Kidney glomerular epithelial cell (primary cell): ENCODE measurements around the gene ZFAND3.

Source experiments
- DNase-seq: peaks from one replicate; lab custom pipeline; 2025; lab: John Stamatoyannopoulos, UW

Gene ZFAND3

DNA sequence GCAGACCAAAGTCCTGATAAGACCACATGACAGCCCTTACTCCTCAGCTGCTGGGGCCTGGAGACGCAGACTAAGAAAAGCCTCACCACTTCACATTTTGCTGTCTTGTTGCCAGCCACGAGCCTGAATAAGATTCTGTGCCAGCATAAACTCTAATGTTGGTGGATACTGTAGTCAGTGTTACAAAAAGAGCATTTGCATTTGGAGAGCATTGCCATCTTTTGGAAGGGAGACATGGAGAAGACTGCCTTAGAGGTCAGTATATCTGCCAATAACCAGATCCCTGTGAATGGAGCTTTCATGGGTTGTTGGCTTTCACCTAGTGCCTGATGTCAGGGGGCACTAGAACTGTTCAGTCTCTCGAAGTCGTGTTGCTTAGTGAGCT lies 315.2 kb downstream of the ZFAND3 start:
- no peak for DNase-seq

DNA sequence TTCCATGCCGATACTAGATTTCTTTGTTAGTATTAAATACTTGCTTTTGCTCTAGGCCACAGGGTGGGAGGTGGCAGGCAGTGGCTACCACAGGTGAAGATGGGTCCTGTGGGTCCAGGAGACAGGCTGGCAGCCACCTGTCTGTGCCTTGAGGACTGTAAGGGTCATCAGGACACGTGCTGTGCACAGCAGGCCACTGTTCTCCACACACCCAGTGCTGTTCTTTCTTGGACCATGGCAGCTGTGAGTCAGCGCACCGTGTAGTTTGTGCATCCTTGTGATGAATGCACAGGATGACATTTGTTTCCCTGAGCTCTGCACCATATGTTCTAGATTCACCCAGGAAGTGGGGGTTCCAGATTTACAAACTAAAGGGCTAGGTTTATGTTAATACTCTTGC lies 317.0 kb downstream of the ZFAND3 start:
- no peak for DNase-seq

DNA sequence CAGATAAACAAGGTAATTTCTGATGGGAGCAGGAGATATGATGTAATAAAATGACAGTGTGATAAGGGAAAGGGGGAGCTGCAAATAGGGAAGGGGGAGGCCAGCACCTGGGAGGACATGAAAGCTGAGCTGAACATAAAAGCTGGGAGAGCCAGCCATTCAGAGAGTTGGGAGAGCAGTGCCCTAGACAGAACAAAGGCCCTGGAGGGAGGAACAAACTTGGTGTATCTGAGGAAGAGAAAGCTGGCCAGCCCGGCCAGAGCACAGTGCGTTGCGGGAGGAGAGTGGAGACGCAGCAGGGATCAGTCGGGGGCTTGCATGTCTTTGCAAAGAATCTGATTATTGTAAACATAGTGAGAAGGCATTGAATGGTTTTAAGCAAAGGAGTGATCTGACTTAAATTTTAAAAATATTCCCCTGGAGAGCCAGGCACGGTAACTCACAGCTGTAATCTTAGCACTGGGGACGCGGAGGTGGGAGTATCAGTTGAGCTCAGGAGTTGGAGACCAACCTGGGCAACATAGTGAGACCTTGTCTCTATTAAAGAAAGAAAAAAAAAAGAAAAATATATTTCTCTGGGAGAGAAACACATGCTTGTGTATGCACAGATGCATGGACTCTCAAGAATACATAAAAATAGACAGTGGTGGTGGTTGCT lies 318.2 kb downstream of the ZFAND3 start:
- no peak for DNase-seq

DNA sequence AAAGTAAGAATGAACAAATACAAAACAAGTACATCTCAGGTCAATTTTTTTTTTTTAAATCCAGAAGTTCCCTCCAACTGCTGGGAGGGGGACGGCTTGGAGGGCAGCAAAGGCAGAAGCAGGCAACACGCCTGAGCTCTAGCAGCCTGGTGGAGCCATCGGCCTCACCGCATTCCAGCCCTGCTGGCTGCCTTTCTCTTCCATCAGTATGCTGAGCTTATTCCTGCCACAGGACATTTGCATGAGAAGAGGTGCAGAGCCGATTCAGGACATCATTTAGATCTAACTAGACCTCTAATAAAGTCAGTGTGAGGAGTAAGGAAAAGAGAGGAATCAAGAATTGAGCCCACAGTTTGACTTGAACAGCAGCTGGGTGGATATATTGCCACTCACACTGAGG lies 318.8 kb downstream of the ZFAND3 start:
- no peak for DNase-seq

DNA sequence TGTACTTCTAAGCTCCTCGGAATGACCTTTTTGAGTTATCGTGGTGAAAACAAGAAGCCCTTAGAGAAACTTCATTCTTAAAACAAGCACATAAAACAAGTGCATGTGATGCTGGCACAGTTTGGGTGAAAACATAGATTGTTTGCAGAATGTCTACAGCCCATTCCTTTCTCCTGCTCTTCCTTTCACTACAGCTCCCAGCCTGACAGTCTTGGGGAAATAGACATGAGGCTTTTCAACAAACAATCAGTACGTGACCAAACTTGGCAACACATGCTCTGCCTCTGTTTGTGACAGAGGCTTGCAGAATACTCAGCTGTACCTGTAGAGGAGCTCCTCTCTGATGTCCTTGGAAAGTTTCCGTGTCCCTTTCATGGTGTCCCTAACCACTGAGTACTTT lies 321.6 kb downstream of the ZFAND3 start:
- DNase-seq, result no peak

DNA sequence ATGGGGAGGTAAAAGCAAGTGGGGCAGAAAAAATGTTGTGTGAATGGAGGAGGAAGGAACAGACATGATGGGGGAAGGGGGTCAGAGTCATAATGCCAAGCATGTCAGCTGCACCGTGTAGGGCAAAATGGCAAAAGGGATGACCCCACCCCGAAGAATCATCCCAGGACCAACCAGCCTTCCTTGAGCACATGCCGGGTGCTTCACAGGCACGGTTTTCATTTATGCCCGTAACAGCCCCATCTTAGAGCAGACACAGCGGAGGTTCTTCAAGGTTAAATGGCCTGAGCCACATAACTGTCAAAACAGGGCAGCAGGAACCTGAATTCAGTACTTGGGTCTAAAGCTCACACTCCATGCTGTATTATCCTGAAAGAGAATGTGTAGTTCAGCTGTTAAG lies 322.2 kb downstream of the ZFAND3 start:
- DNase-seq, result no peak

DNA sequence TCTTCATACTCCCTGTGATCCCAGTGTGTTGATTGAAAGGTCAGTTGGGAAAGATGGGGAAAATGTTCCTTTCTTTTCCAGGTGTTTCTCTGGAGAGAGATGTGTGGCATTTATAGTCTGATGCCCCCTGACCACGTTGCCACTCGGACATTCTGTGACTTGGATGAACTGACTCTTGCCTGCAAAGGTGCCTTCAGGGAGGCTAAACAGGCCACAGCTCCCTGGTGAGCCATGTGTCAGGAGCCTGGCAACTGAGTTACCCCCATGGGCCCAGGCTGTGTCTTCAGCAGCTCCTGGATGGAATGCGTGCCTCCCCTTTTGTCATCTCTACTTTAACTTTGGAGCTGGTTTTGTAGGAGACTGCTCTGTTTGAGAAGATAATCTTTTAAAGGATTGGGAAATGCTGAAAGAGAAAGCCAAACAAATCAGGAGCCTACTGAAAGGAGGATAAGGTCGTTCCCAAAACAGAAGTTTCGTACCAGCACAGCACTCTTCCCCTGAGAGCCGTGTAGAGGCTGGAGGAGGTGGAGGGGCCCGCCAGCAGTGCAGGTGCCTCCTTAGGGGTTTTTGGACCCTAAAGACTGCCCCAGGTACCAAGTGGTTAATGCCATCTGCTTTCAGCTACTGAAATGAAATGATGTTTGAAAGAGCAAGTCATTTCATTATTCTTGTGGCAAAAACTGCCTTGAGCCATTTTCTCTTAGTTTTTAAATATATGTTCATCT lies 322.8 kb downstream of the ZFAND3 start:
- no peak for DNase-seq

DNA sequence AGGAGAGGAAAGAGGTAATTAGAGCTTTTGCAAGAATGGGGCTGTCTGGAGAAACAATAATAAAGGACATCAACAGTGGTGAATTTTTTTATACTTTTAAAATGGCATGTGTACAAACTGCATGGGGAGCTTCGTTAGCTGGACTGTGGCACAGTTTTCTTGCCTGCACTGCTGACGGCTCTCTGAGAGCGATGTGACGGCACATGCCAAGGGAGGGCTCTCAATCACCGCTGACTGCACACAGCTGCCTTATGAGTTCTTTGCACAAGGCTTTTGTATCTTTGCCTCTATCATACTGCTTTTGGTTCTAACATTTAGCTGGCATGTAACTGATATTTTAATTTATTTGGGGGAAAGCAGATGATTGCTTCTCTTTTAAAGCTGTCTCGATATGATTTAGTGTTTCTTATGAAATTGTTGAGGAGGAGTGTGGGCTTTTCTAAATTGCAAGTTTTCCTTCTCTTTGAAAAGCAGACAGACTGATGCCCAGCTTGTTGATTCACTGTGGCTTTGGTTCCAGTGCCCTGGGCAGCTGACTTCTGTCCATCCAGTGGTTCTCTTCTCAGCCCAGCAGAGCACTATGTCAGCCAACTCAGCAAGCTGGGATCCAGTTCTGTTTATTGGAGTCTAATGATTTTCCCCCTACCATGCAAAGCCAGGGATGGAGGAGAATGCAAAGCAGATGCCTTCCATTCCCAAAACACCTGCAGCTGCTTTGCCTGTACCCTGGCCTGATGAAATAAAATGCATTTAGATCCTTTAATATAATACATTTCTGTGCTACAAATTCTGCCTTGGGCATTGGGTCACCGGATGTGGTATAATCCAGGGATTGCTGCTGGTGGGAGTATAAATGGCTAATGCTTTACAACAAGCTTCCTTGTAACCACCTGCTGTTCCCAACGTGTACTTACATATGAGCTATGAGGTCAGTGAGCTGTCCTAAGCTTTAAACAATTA lies 323.9 kb downstream of the ZFAND3 start:
- DNase-seq, result no peak

DNA sequence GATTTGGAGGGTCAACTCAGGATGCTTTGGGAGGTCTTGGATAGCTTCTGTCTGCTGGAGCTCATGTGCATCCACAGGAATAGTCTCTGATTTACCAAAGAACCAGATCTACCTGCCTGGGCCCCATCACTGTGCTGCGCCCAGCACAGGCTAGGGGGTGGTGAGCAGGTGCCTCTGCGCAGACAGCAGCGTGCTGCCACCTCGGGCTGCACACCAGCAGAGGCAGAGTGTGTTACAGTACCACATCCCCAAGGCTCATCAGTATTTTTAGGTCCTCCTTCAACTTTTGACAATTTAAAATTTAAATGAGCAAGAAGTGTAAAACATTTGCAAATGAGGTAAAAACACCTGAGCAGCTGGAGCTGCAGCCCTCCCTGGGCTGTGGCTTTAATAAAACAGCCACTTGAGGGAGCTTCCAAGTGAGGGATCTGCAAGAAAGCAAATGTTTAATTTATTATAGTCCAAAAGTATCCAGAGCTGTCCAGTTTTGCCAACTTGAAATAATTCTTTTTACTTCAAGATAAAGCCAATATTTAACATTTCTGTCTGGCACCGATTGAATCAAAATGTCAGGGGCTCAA lies 324.9 kb downstream of the ZFAND3 start:
- DNase-seq, result no peak

DNA sequence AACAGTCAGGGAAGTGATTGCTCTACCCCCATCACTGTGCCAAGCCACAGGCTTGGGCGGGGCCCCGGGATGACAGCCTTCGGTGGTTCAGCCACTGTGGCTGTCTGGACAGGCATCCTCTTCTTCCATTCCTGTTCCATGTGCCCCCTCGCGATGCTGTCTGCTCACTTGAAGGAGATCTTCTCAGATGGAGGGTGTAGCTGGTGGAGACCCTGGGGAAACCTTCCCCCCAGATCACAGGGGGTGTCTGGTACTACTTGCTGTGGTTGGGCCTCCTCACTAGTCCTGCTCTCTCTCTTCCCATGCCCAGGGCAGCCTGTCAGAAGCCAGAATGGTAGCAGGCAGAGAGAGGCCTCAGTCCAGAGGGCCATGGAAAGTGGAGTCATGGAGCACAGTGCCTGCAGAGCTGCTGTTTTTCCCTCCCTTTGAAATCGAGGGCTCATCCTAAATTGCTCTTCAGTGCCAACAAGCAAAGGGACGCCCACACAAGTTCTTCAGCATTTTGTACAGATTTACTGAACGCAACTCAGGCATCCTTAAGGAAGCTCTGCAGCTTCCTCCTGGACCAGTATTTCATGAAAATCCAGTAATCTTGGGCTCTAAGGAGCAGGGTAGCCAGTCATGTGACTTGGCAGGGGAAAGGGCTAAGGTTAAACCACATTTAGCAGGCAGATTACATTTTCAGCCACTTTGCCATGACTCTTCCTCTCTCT lies 326.6 kb downstream of the ZFAND3 start:
- DNase-seq, result no peak

DNA sequence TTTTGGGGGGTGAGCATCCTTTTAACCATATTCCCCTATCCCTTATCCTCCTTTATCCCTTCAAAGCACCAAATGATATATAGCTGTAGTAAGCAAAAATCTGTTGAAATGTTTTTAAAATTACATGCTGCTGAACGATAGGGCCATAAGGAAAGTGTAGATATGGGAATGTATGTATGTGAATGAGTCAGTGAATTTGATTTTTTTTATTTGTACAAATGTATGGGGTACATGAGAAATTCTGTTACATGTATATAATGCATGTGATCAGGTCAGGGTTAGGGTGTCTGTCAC lies 327.2 kb downstream of the ZFAND3 start:
- no peak for DNase-seq

DNA sequence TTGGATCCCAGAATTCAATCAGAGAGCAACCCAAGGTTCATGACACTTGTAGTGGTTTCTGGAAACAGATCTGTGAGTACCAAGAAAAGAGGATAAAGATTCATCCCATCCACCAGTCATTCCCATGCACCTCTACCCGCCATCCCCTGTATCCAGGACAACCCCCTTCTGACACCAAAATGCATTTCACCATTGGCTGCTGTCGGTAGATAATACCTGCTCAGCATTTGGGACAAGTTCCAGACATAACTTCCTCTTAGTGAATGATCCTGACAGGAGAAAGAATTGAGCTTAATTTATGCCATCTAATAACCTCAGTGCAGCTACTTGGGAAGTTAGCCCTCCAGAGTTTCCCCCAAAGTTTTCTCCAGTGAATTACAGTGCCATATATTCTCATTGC lies 329.1 kb downstream of the ZFAND3 start:
- no peak for DNase-seq

DNA sequence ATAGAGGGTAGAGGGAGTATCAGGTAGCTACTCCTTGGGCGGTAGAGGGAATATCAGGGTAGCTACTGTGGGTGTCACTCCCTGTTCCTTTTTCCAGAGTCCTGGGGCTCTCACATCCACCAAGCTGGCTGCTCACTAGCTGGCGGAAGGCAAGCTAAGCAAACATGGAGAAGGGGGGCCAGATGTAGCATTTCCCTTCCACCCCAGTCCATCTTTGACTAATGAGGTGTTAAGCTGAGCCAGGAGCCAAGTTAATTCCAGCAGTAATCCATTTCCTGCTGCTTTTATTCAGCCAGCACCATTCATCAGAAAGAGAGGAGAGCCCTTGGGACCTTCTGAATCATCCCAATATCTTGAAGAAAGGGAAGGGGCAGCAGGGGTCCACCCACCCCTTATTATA lies 330.0 kb downstream of the ZFAND3 start:
- DNase-seq, result no peak

DNA sequence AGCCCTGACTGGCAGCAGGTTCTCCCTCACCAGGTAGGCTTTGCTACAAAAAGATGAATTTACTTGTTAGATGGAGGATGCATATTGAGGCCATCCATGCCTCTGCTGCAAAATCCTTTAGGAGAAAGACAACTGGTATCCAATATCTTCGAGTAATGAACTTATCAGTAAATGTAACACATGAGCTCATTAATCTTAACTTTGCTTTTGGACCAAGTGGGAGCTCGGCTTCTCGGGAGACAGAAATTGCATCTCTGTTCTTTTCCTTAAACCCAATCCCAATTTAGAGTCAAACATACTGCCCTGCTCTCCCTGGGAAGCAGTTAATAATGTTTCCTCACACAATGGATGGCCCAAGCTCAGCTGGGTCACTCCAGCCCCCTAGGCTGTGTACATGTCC lies 330.5 kb downstream of the ZFAND3 start:
- no peak for DNase-seq

DNA sequence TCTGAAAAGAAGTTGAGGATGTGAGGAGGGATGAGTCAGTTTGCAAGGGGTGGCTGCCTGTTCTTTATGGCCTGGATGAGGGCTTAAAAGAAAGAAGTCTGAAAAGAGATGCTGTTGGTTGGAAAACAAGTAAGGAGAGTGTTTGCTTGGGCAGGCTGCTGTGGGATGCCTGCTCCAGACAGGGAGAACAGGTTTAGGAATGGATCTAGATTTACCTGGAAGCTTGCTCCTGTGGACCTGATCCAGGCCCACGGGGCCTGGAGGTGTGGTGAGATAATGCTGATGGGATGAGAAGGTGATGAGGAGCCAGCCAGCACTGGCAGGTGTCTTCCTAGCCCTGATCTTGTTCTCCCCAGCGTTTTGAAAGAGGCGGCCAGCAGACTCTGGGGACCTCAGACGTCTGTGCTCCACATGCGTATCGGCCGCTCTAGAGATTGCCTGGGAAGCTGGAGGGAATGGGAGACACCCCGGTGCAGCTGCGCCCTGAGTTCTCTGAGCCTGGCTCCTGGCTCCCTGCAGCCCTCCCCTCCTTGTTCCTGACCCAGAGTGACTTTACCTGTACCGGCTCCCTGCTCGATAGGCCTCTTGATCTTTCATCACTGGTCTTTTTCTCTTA lies 331.3 kb downstream of the ZFAND3 start:
- no peak for DNase-seq

DNA sequence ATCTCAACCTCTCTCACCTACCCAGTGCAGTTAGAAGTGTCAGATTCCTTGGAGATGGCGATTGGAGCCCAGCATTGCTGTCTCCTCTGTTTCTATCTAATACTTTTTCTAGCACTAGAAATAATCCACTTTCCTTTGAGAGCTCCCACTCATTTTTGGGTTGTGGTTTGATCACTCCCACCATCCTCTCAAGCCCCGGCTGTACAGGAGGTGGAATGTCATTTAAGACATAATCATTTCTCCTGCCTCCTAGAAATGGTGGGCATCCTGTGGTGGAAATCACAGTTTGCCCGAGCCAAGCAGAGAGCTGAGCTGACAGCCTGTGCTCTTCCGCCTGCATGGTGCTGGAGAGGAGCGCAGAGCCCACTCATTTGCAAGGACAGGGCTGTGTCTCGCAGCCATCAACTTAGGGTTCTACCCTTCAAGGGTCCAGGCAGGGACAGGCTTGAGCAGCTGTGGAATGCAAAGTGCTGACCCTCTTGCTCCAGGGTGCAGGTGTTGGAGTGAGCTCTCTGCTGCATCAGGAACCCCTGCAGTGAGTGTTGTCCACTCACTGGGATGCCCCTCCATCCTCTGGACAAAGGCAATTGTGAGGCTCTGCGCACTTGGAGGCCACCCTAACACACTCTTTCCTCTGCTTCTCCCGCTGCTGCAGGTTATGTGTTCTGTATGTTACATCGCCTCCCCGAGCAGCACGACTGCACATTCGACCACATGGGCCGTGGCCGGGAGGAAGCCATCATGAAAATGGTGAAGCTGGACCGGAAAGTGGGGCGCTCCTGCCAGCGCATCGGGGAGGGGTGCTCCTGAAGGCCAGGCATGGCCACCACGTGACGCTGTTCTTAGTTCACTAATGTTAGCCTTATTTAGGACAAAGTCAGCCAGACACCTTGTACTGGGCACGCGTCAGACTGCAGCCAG lies 332.3 kb downstream of the ZFAND3 start:
- no peak for DNase-seq

DNA sequence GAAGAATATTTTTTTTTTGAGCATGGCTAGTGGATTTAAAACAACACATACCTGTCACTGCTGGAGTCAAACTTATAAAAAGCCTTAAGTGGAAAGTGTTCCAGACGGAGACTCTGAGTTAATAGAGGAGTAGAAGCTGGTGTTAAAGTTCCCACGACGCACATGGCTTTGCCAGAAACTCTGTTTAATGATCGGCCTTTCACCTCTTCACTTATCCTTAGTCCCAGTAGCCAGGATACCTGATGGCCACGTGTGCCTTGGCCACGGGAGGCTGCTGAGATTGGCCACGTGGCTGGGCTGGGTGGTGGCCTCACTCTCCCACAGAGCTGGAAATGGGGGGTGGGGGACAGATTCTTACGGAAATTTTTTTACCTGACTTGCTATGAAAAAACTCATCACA lies 333.1 kb downstream of the ZFAND3 start:
- DNase-seq, result no peak

DNA sequence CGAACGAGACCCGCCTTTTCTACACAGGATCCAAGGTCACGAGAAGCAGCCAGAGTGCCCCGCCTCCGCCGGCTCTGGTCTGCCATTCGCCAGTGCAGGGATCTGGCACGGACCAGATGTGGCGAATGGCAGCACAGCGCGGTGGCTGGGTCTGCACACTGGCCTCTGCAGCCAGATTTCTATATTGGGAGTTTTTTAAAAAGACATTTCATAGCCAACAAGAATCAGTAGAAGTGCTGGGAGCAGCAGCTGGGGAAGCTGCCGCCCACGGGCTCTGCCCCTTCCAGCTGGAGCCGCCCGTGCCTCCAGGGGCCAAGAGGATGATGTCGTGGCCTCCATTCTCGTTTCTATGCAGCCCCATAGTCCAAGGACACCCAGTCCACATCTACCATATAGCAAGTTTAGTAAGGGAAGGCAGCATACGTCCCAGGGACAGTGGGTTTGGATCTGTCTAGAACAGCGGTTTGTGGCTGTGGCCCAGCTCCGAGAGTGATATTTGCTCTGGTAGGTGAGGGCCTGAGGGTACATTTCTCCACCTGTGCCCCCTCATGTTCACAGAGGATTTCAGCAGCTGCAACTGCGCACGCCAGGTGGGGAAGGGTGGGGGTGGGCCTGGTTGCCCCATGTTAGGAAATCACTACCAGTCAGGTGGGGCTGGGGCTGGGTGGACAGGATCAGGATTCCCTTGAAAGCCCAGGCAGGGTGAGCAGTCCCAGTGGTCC lies 333.7 kb downstream of the ZFAND3 start:
- DNase-seq, result no peak

DNA sequence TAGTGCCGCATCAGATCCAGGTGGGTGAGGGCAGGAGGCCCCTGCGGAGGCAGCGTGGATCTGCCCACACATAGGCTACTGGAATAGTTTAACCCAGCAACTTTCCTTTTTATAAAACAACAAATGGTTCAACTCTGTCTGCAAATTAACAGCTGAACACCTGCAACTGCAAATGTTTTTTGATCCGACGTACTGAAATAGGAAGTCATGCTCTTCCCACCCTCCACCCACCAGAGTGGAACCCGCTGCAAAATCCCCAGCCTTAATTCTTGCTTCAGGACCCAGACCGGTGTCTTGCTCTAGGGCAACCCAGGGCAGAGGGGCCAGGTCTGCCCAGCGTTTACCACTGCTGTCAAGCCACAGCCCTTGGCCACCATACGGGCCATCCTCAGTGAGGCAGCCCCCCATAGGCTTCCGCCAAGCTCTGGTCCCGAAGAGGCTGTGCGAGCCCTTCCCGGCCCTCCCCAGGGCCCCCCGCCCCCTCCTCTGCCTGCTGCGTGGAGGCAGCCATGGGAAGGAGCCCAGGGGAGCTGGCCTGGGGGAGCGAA lies 334.3 kb downstream of the ZFAND3 start:
- DNase-seq, result no peak

DNA sequence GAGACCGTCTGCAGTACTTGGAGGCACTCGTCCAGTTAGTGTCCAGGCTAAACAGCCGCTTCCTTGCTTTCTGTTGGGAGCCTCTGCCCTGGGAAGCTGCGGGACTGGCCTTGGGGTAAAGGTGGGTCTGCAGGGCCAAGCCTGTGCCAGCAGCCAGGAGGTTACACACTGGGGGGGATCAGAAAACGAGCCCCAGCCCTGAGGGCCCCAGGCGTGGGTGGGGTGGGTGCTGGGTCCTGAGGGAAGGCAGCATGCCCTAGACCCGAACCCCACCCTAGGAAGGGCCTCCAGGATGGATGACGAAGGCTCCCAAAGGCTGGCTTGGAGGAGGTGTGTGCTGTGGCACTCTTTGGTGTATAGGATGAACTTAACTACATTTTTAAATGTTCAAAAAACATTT lies 335.2 kb downstream of the ZFAND3 start:
- DNase-seq, result no peak
